GM19372 (cell line): ENCODE measurements around the gene APOC4.

Source experiments
- ATAC-seq: cut with Tn5 transposase; IDR thresholded peaks from one replicate; pipeline ENCODE4 v1.9.1; 2021; ENCODE audit warnings: mild to moderate bottlenecking, low read depth, moderate library complexity; ENCODE audit not compliant: unreplicated experiment

APOC4 gene

GRCh38 chr19:44992336-44993163 is 50.5 kb downstream of the APOC4 start:
- ATAC-seq, result no peak

DNA sequence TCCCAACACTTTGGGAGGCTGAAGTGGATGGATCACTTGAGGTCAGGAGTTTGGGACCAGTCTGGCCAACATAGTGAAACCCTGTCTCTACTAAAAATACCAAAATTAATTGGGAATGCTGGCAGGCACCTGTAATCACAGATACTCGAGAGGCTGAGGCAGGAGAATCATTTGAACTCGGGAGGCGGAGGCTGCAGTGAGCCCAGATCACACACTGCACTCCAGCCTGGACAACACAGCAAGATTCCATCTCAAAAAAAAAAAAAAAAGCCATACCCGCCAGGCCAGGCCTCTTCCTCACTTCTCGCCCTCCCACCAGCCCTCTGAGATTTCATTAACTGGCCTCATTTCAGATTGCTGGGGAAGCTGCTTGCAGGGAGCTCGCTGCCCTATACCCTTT is 51.5 kb downstream of the APOC4 start:
- ATAC-seq, result no peak

GRCh38 chr19:44993926-44994537 is 52.0 kb downstream of the APOC4 start:
- no peak for ATAC-seq
